SH-SY5Y (cell line): ENCODE measurements around the gene MXI1.

Source experiments
- GATA2 ChIP-seq: IDR thresholded peaks from 2 replicates; pipeline ENCODE4 v1.6.1; 2011; ENCODE audit warnings: mild to moderate bottlenecking, low read depth, low read length
- GATA3 ChIP-seq: IDR thresholded peaks from 2 replicates; pipeline ENCODE4 v1.6.1; 2011; ENCODE audit warnings: low read depth, mild to moderate bottlenecking, low read length, moderate library complexity

Gene MXI1

GRCh38 chr10:110207011-110207804 is at the start of gene MXI1:
Gene MXI1, plus strand, starts transcription at chr10:110207605. Its CDS starts 204 bp downstream, at chr10:110207809.
- TF ChIP-seq GATA3, result no peak
- no peak for TF ChIP-seq GATA2

GRCh38 chr10:110158051-110159005 is 49.1 kb upstream of the MXI1 start:
- TF ChIP-seq GATA2, result no peak
- no peak for TF ChIP-seq GATA3

DNA sequence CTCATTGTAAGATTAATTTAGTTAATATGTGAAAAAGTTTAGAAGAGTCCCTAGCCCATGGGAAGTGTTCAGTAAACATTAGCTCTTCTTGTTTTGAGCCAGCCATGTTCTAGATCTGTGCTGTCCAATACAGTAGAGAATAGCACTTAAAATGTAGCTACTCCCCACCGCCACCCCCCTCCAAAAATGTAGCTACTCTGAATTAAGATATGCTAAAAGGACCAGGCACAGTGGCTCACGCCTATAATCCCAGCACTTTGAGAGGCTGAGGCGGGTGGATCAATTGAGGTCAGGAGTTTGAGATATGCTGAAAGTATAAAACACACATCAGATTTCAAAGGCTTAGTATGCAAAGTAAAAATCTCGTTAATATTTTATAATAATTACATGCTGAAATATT is 47.3 kb upstream of the MXI1 start:
- TF ChIP-seq GATA2 (no peak), GATA3 (no peak)

DNA sequence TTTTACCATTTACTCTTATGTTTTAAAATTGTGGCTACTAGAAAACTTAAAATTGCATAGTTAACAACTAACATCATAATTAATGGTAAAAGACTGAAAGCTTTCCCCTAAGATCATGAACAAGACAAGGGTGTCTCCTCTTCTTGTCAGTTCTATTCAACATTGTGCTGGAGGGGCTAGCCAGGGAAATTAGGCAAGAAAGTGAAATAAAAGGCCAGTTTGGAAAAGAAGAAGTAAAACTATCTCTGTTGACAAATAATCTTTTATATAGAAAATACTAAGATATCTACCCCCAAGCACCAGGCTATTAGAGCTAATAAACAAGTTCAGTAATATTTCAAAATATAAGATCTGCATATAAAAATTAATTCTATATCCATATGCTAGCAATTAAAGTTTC is 46.9 kb upstream of the MXI1 start:
- TF ChIP-seq GATA3, result no peak
- TF ChIP-seq GATA2, result no peak

DNA sequence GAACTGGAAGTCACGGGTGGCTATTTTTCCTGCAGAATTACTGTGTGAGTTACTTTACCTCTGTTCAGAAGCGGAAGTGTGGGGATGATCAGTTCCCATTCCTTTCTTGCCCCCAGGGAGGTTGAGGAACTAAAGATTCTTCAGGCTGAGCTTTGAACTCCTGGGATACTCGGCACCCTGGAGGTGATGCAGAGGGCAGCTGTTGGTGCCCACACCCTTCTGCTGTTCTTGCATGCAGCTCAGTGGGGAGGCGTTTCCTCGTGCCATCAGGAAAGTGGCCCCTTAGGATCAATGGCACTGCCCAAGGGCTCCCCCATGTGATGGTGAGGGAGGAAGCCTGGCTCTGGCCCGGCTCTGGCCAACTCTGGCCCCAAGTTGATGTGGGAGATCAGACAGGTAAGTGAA is 44.7 kb upstream of the MXI1 start:
- no peak for TF ChIP-seq GATA2
- no peak for TF ChIP-seq GATA3

DNA sequence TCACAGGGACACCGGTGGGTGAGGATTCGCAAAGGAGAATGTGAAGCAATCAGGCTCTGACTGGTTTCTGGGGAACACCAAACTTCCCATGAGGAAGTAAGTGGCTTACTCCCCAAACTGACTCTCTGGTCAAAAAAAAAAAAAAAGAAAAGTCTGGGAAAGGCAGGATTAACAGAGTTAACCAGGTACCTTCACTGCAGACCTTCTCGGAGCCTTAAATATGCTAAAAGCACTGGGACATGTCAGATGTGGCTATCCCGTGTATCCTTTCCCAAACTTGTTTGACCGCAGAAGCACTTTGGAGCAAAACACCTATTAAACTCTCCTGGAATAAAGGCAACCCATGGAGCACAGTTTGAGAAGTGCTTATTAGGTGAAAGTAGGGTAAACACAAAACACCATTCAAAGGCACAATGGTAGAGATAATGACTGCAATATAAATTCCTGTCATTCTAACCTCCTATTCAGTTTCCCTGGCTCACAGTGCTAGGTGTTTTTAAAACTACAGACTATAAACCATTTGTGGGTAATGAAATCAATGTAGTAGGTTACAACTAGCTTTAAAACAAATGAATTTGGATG is 44.1 kb upstream of the MXI1 start:
- TF ChIP-seq GATA3 (no peak), GATA2 (no peak)

GRCh38 chr10:110163841-110164240 is 43.6 kb upstream of the MXI1 start:
- TF ChIP-seq GATA3 (no peak), GATA2 (no peak)

GRCh38 chr10:110165239-110165638 is 42.2 kb upstream of the MXI1 start:
- TF ChIP-seq GATA3, result no peak
- TF ChIP-seq GATA2, result no peak

DNA sequence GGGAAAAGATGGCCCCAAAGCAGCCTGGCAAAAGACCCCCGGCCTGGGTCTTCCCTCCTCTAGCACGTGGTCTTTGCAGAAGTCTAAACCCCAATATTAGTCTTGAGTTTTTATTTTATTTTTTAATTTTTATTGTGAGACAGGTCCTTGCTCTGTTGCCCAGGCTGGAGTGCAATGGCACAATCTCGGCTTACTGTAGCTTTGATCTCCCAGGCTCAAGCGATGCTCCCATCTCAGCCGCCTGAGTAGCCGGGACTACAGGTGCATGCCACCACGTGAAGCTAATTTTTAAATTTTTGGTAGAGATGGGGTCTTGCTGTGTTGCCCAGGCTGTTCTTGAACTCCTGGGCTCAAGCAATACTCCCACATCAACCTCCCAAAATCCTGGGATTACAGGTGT is 40.3 kb upstream of the MXI1 start:
- TF ChIP-seq GATA2 (no peak), GATA3 (no peak)

DNA sequence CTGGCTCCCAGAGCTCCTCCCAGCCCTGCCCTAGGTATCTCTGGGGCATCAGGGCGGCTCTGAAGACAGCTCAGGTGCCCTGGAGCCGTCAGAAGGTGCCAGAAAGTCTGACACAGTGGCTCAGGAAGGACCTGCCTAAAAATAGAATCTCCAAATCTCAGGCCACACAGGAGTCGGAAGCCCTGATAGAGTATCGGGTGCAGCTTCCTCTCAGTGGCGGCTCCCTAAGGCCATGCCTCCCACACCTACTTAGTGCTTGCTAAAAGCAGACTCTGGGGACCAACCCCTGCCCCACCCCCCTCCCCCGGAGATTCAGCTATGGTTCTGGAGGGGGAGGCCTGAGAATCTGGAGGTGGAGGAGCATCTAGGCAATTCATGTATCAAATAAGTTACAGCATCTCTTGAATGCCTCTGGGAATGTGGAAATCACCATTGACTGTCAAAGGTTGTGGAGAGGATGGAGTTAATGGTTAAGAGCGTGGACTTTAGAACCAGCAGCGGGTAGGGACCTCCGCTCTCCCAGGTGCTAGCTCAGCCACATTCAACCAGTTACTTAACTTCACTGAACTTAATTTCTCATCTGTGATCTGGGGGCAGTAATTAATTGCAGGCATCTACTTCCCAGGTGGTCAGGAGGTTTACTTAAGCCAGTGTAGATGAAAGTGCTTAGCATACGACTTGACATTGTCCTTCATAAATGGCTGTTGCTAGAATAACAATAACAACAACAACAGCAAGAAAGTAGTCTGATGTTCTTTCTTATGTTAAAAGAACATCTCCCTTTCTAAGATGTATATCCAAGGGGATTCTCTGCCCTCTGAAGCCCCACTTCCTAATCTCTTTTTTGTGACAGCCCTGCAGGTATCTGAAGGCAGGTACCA is 38.6 kb upstream of the MXI1 start:
- TF ChIP-seq GATA2 (no peak), GATA3 (no peak)

DNA sequence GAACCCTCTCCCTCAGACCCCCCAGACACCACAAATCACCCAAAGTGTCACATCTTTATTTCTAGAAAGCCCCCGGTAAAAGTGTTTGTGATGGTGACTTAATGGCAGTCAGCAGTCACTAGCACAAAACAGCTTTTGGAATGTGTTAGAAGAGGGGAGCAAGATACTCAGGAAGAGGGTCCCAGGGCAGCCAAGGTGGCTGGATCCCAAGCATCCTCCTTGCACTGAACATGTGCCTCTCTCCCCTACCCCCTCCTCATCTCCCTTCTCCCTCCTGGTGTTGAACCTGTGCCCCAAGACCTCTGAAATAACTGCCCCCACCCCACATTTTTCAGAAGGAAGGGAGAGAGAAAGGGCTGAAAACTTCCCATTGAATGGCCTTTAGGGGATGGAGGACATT is 37.8 kb upstream of the MXI1 start:
- TF ChIP-seq GATA3 (no peak), GATA2 (no peak)

GRCh38 chr10:110170142-110170971 is 37.0 kb upstream of the MXI1 start:
- TF ChIP-seq GATA2 (no peak), GATA3 (no peak)

DNA sequence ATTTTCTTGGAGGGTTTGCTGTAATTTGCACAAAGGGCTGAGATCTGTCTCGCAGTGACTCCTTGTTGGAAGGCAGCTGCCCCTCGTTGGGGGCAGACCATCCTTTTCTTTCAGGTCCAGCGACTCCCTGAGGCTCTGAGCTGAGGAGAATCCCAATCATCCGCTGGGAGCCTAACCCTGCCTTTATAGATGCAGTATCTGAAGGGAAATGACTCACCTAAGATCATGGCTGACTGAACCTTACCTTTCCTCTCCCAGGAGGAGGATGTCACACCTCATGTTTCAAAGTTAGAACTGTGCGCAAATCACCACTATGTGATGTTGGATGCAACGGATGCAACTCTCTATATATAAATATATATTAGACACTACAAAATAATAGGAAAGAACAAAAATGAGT is 36.4 kb upstream of the MXI1 start:
- no peak for TF ChIP-seq GATA2
- TF ChIP-seq GATA3, result no peak

DNA sequence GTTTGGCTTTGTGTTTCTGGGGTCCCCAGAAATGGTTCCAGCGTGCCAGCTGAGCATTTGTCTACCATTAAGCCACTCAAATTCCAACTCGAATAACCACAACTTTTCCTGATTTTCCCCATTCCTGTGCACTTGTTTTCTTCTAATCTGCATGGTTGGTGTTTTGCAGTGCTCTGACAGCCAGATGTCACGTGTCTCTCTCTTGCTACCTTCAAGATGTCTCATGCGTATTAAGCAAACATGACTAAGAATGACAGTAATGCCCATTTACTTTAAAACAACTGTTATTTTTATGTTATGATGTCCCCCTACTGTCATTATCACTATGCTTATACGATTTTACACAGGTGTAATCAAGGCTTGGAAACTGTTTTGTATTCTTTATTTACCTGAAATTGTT is 35.2 kb upstream of the MXI1 start:
- TF ChIP-seq GATA2 (no peak), GATA3 (no peak)
